Cardiac fibroblast (primary cell): ENCODE measurements around the gene GFRA4.

ENCODE experiments used
- DNase-seq, 2 donors: peaks; one replicate each; pipeline versions ENCODE4 v3.0.0 to v3.0.0-alpha.2; 2010; ENCODE audit warnings: low read depth in 2 of 2
- H3K4me3 ChIP-seq, 2 donors: replicated peaks in 1 of 2; 1 replicate in 1 of 2; 2 replicates in 1 of 2; pipeline ENCODE4 v1.5.1; 2011; ENCODE audit warnings: low read depth in 2 of 2, low read length in 2 of 2, mild to moderate bottlenecking in 2 of 2, moderate library complexity in 1 of 2
- CTCF ChIP-seq: IDR thresholded peaks from one replicate; pipeline ENCODE4 v1.5.1; 2011; ENCODE audit warnings: low read depth, mild to moderate bottlenecking, low read length, inconsistent platforms

Gene GFRA4

GRCh38 chr20:3706774-3707507 lies 43.7 kb upstream of the GFRA4 start:
- no peak for TF ChIP-seq CTCF
- no peak overlapping the region for H3K4me3 ChIP-seq
- DNase-seq, result peak; percentile 13 to 21

- no peak overlapping the region for H3K4me3 ChIP-seq
- DNase-seq, result no peak
- TF ChIP-seq CTCF, result no peak
Measured at GRCh38 chr20:3705970-3706739, 43.0 kb upstream of the GFRA4 start.

GRCh38 chr20:3705491-3705969 lies 42.3 kb upstream of the GFRA4 start:
- DNase-seq, result no peak
- no peak overlapping the region for H3K4me3 ChIP-seq
- no peak for TF ChIP-seq CTCF

DNA sequence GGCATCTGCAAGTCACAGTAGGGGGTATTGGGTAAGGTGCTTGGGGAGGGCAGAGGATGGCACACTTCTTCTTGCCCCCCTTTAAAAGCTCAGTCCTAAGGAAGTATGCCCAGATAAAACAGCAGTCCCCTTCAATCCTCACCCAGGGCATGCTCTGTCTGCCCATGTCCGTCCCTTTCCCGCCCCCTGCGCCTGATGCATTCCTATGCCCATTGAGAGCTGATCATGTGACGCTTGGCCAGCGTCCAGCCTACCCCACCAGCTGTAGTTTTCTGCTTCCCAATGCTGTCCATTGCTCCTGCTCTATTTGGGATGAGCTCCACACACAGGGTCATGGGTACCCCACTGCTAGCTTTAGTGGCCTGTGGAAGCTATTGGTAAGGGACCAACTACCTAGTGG lies 40.9 kb upstream of the GFRA4 start:
- H3K4me3 ChIP-seq, result no peak overlapping the region
- no peak for DNase-seq
- no peak for TF ChIP-seq CTCF

- no peak for TF ChIP-seq CTCF
- H3K4me3 ChIP-seq, result no peak overlapping the region
- no peak for DNase-seq
Measured at GRCh38 chr20:3702611-3703391, 39.6 kb upstream of the GFRA4 start.

- no peak for DNase-seq
- no peak for TF ChIP-seq CTCF
- H3K4me3 ChIP-seq, result no peak overlapping the region
Measured at GRCh38 chr20:3701061-3701998, 38.1 kb upstream of the GFRA4 start.
